NCI-H1105 treated with DMSO at 0.1 percent for 48 hours (cell line): Measurements from ENCODE around the gene MYO1C.
"Not testable (repeated sequence)": the region's sequence is repeated elsewhere in the genome, so short reads cannot be mapped to it uniquely, and the experiment has no call there.

Experiments
- DNase-seq: peaks from one replicate; lab custom pipeline; 2025; lab: John Stamatoyannopoulos, UW

Gene MYO1C

DNA sequence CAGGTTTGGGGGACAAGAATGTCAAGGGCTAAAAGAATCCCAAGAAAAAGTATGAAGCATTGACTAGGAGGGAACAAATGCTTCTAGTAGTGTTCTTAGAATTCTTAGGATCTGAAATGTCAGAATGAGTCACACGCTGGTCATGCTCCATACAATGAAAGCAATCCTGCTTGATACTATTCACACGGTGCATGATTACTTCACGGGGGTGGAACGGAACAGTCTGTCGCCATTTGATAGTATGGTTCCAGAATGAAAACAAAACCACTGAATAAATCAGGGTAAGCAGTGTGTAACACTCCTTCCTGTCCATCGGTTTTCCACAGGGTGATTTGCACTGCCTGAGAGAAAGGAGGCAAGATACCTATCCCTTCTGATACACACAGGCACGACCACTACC, 69.6 kb downstream of the MYO1C start:
- no peak for DNase-seq

DNA sequence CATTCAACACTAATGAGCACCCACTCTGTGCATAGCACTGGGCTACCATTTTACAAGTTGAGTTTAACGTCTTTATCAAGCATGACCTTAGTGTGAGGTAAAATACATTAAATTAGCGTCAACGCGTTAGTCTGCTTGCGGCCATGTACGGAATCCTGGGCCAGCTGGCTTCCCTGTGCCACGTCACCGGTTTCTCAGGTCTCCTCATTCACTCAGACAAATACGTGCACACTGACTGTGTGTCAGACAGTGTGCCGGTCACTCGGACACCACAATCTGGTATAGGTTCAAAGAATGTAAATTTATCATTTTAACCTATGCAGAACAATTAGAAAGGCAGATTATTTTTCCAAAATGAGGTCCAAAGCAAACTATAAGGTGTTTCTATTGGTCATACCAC, 71.0 kb downstream of the MYO1C start:
- no peak for DNase-seq

DNA sequence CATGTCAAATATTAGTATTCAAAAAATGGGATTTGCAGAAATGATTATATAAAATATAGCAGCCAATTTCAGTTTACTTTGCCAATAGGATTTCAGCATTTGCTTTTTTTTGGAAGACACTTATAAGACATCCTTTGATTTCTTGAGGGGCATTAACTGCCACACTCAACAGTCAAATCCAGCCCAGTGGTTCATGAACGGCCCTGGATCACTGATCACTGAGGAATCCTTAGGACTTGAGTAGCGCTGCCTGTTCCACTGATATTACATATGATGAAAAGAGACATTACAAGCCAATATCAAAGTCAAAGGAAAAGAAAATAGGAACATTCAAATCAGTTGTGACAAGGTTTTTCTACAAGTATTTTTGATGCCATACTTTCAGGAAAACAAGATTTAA, 71.5 kb downstream of the MYO1C start:
- no peak for DNase-seq

DNA sequence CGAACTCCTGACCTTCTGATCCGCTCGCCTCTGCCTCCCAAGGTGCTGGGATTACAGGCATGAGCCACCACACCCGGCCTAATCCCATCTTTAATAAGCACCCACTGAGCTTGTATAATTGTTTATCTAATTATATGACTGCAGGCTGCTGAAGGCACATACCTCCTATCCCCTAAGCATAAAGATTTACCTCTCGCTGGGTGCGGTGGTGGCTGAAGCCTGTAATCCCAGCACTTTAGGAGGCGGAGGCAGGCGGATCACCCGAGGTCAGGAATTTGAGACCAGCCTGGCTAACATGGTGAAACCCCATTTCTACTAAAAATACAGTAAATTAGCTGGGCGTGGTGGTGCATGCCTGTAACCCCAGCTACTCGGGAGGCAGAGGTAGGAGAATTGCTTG, 72.3 kb downstream of the MYO1C start:
- DNase-seq = no peak

DNA sequence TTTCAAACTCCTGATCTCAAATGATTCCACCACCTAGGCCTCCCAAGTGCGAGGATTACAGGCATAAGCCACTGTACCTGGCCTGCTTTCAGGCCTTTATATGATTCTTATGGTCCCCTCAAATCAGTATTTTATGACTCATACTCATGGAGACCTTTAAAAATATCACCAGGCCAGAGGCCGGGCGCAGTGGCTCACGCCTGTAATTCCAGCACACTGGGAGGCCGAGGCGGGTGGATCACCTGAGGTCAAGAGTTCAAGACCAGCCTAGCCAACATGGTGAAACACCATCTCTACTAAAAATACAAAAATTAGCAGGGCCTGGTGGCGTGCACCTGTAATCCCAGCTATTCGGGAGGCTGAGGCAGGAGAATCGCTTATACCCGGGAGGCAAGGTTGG, 74.0 kb downstream of the MYO1C start:
- not testable (repeated sequence) for DNase-seq

DNA sequence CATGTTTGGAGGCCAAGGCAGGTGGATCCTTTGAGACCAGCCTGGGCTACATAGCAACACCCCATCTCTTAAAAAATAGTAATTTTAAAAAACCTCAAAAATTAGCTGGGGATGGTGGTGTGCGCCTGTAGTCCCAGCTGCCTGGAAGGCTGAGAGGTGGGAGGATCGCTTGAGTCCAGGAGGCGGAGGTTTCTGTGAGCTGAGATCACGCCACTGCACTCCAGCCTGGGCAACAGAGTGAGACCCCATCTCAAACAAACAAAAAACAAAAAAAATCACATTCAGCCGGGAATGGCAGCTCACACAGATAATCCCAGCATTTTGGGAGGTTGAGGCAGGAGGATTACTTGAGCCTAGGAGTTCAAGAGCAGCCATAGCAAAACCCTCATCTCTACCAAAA, 76.1 kb downstream of the MYO1C start:
- DNase-seq = no peak

DNA sequence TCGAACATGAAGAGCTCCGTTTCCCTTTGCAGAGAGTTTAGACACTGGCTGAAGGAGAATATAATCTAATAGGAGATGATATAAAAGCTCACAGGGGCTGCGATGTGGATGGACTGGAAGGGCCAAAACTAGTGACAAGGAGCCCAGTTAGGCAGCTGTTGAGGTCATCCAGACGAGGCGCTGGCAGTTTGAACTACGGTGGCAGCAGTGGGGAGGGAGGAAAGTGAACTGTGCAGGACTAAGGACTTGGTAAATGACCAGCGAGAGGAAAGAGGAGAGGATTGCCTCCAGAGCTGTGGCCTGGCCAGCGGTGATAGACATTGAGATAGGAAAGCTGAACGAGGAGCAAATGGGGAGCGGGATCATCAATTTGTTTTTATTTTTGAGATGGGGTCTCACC, 77.9 kb downstream of the MYO1C start:
- DNase-seq = no peak
